COLO668 (cell line): ENCODE measurements around the gene SIDT2.
"Not testable (repeated sequence)": the region's sequence is repeated elsewhere in the genome, so short reads cannot be mapped to it uniquely, and the experiment has no call there.

Source experiments
- DNase-seq: peaks from one replicate; lab custom pipeline; 2025; ENCODE audit not compliant: unreplicated experiment; lab: John Stamatoyannopoulos, UW

The SIDT2 gene

GRCh38 chr11:117171404-117172061, 7.0 kb upstream of the SIDT2 start:
- no peak for DNase-seq

GRCh38 chr11:117172724-117173421, 5.7 kb upstream of the SIDT2 start:
- no peak for DNase-seq

- DNase-seq: no peak
Measured at GRCh38 chr11:117175104-117175503, 3.4 kb upstream of the SIDT2 start.

- DNase-seq: no peak
Measured at GRCh38 chr11:117175781-117176180, 2.8 kb upstream of the SIDT2 start.

- DNase-seq: no peak
Measured at GRCh38 chr11:117176186-117176585, 2.4 kb upstream of the SIDT2 start.

GRCh38 chr11:117177534-117178209, 871 bp upstream of the SIDT2 start:
- DNase-seq: no peak

- DNase-seq: peak; percentile 45
Measured at GRCh38 chr11:117179048-117179999, 781 bp downstream of the SIDT2 start.

GRCh38 chr11:117180020-117180419, 1.5 kb downstream of the SIDT2 start:
- DNase-seq: no peak

GRCh38 chr11:117180661-117181585, 2.4 kb downstream of the SIDT2 start:
- DNase-seq: peak; percentile 54

- no peak for DNase-seq
Measured at GRCh38 chr11:117181586-117182550, 3.3 kb downstream of the SIDT2 start.

GRCh38 chr11:117182551-117182935, 4.0 kb downstream of the SIDT2 start:
- no peak for DNase-seq

- DNase-seq: not testable (repeated sequence)
Measured at GRCh38 chr11:117183178-117183577, 4.6 kb downstream of the SIDT2 start.

GRCh38 chr11:117183724-117184349, 5.3 kb downstream of the SIDT2 start:
- DNase-seq: peak; percentile 62

- no peak for DNase-seq
Measured at GRCh38 chr11:117185736-117186430, 7.3 kb downstream of the SIDT2 start.

GRCh38 chr11:117186431-117186761, 7.9 kb downstream of the SIDT2 start:
- DNase-seq: no peak

GRCh38 chr11:117187007-117187406, 8.5 kb downstream of the SIDT2 start:
- no peak for DNase-seq

- DNase-seq: no peak
Measured at GRCh38 chr11:117187428-117187798, 8.9 kb downstream of the SIDT2 start.
